Measurements from ENCODE around the gene PSAP.
"Not testable (repeated sequence)": the region's sequence is repeated elsewhere in the genome, so short reads cannot be mapped to it uniquely, and the experiment has no call there.

PSAP gene

GRCh38 chr10:71889388-71889987, 38.4 kb upstream of the PSAP start:
- DNase-seq (ENCODE audit: insufficient read length, low spot score) = no peak
- FAIRE-seq = no peak

GRCh38 chr10:71888623-71889387, 37.8 kb upstream of the PSAP start:
- TF ChIP-seq CTCF (IDR thresholded peaks at IDR 0.05; ENCODE audit: insufficient read depth, missing control alignments) = no peak
- DNase-seq (ENCODE audit: insufficient read length, low spot score) (no peak), FAIRE-seq (no peak)

More at GRCh38 chr10:71889388-71889987, 38.4 kb upstream of the PSAP start:
- no peak for TF ChIP-seq CTCF (IDR thresholded peaks at IDR 0.05; ENCODE audit: insufficient read depth, missing control alignments)

- DNase-seq (ENCODE audit: insufficient read length, low spot score) (no peak), FAIRE-seq (no peak)
- no peak for TF ChIP-seq CTCF (IDR thresholded peaks at IDR 0.05; ENCODE audit: insufficient read depth, missing control alignments)
Measured at GRCh38 chr10:71888248-71888622, 37.2 kb upstream of the PSAP start.

- no peak for FAIRE-seq
- no peak for DNase-seq (ENCODE audit: insufficient read length, low spot score)
- no peak for TF ChIP-seq CTCF (IDR thresholded peaks at IDR 0.05; ENCODE audit: insufficient read depth, missing control alignments)
Measured at GRCh38 chr10:71887743-71888142, 36.7 kb upstream of the PSAP start.

- FAIRE-seq (no peak), DNase-seq (ENCODE audit: insufficient read length, low spot score) (no peak)
- no peak for TF ChIP-seq CTCF (IDR thresholded peaks at IDR 0.05; ENCODE audit: insufficient read depth, missing control alignments)
Measured at GRCh38 chr10:71882813-71883659, 32.0 kb upstream of the PSAP start.

GRCh38 chr10:71881647-71882355, 30.8 kb upstream of the PSAP start:
- DNase-seq (ENCODE audit: insufficient read length, low spot score) (no peak), FAIRE-seq (no peak)
- no peak for TF ChIP-seq CTCF (IDR thresholded peaks at IDR 0.05; ENCODE audit: insufficient read depth, missing control alignments)

GRCh38 chr10:71881307-71881624, 30.2 kb upstream of the PSAP start:
- not testable (repeated sequence) for FAIRE-seq; DNase-seq (ENCODE audit: insufficient read length, low spot score)
